Keratinocyte (primary cell): ENCODE data around the gene USH1C. TPM values are rescaled to one million over a fixed set of nuclear protein-coding genes. Genes with fewer than 3 reads are reported as not detected.

Source experiments
- DNase-seq: peaks from one replicate; pipeline ENCODE4 v3.0.0-alpha.2; 2011; ENCODE audit warnings: low read depth, missing footprints, low spot score
- FAIRE-seq: peaks from 2 replicates; lab custom pipeline; 2011; peaks lifted over from hg19 to GRCh38; lab: Jason Lieb, UNC
- H2AFZ ChIP-seq: 2 replicates; pipeline ENCODE4 v1.6.0; 2012; ENCODE audit warnings: low read length, control low read depth, inconsistent platforms; ENCODE audit not compliant: control insufficient read depth
- H3K27ac ChIP-seq: 2 replicates; pipeline ENCODE4 v1.5.1; 2011; ENCODE audit warnings: low read length; ENCODE audit not compliant: control insufficient read depth, insufficient read depth
- H3K27me3 ChIP-seq: 3 replicates; pipeline ENCODE4 v1.6.0; 2011; ENCODE audit warnings: low read length; ENCODE audit not compliant: control insufficient read depth, insufficient read depth; ENCODE audit errors: extremely low read depth
- H3K36me3 ChIP-seq, 2 experiments: 2 replicates in 1 of 2; 3 replicates in 1 of 2; pipeline ENCODE4 v1.5.1; 2011; ENCODE audit warnings: low read length in 2 of 2, mild to moderate bottlenecking in 1 of 2; ENCODE audit not compliant: control insufficient read depth in 2 of 2, insufficient read depth in 2 of 2; ENCODE audit errors: extremely low read depth in 1 of 2
- H3K4me1 ChIP-seq: 3 replicates; pipeline ENCODE4 v1.5.1; 2011; ENCODE audit warnings: low read length; ENCODE audit not compliant: control insufficient read depth, insufficient read depth; ENCODE audit errors: extremely low read depth
- H3K4me2 ChIP-seq: 3 replicates; pipeline ENCODE4 v1.6.0; 2011; ENCODE audit warnings: low read depth, low read length; ENCODE audit not compliant: control insufficient read depth, insufficient read depth; ENCODE audit errors: extremely low read depth
- H3K4me3 ChIP-seq, 3 experiments: fragments of 200-600 bp in 1 of 3; sonication (generic) in 1 of 3; 2 replicates in 2 of 3; 3 replicates in 1 of 3; pipeline ENCODE4 v1.5.1; 2011 to 2016; ENCODE audit warnings: low read length in 3 of 3, mild to moderate bottlenecking in 3 of 3, control low read depth in 2 of 3, inconsistent platforms in 1 of 3, low read depth in 1 of 3, mixed read lengths in 1 of 3, mixed run types in 1 of 3, moderate library complexity in 1 of 3; ENCODE audit not compliant: control insufficient read depth in 2 of 3, insufficient read depth in 2 of 3; ENCODE audit errors: extremely low read depth in 1 of 3
- H3K79me2 ChIP-seq: 2 replicates; pipeline ENCODE4 v1.6.0; 2012; ENCODE audit warnings: low read length; ENCODE audit not compliant: control insufficient read depth, insufficient read depth
- H3K9ac ChIP-seq: 3 replicates; pipeline ENCODE4 v1.6.0; 2011; ENCODE audit warnings: low read length; ENCODE audit not compliant: control insufficient read depth, insufficient read depth; ENCODE audit errors: extremely low read depth
- H3K9me1 ChIP-seq: 3 replicates; pipeline ENCODE4 v1.6.0; 2011; ENCODE audit warnings: low read length; ENCODE audit not compliant: control insufficient read depth, insufficient read depth; ENCODE audit errors: extremely low read depth
- H3K9me3 ChIP-seq: 2 replicates; pipeline ENCODE4 v1.5.1; 2012; ENCODE audit warnings: low read depth, low read length; ENCODE audit not compliant: control insufficient read depth
- H4K20me1 ChIP-seq: 3 replicates; pipeline ENCODE4 v1.6.0; 2011; ENCODE audit warnings: low read length; ENCODE audit not compliant: control insufficient read depth, insufficient read depth; ENCODE audit errors: extremely low read depth
- CTCF ChIP-seq, 3 experiments: IDR thresholded peaks in 1 of 3; conservative IDR thresholded peaks in 1 of 3; optimal IDR thresholded peaks in 1 of 3; 2 replicates in 2 of 3; 3 replicates in 1 of 3; pipeline versions ENCODE3 to v1.5.1; 2011; ENCODE audit warnings: low read length in 3 of 3, mild to moderate bottlenecking in 3 of 3, moderate library complexity in 2 of 3, control low read depth in 1 of 3, inconsistent platforms in 1 of 3; ENCODE audit not compliant: insufficient read depth in 2 of 3; ENCODE audit errors: extremely low read depth in 1 of 3
- EZH2 ChIP-seq: IDR thresholded peaks from one replicate; pipeline ENCODE4 v1.6.1; 2012; ENCODE audit warnings: inconsistent platforms, mild to moderate bottlenecking, low read length, moderate library complexity
- dilution Hi-C: fragments of 300-500 bp; cut with MboI; formaldehyde crosslinking; loops from one replicate; pipeline ENCODE4 v1.7.0; 2020; ENCODE audit warnings: low sequenced_read_pairs; ENCODE audit not compliant: extremely low pct_ligation_motif_present
- polyA plus RNA-seq, 5 experiments: library from polyadenylated mRNA; depleted of rRNA in 3 of 5; stranded (reverse) in 3 of 5; stranded (forward) in 1 of 5; unstranded in 1 of 5; fragments of >200 nt; gene quantifications; 1 replicate in 1 of 5; 2 replicates in 3 of 5; 3 replicates in 1 of 5; pipeline versions ENCODE4 v1.2.1 to v1.2.3, GENCODE V29; 2011 to 2012; ENCODE audit warnings: missing spikeins in 2 of 5, low read depth in 1 of 5, low replicate concordance in 1 of 5

The USH1C gene
- polyA plus RNA-seq, 1 donor (not counting 4 experiments of a cell fraction or from before 2014, with no cell fraction given) = not detected

- H3K4me2 ChIP-seq = no peak overlapping the region
- no peak overlapping the region for H3K27ac ChIP-seq
- H3K4me1 ChIP-seq = no peaks in the 10 kb centered on the region
- TF ChIP-seq EZH2 (no peak), CTCF (optimal IDR thresholded peaks at IDR 0.05 in 1 of 3, IDR thresholded peaks at IDR 0.05 in 1 of 3, conservative IDR thresholded peaks at IDR 0.05 in 1 of 3; ENCODE audit: extremely low read depth in 1 of 3, insufficient read depth in 2 of 3, low read length in 3 of 3) (no peak)
- H3K4me3 ChIP-seq = no peak overlapping the region
- no peaks in the 10 kb centered on the region for H3K36me3 ChIP-seq
- no peak overlapping the region for H2AFZ ChIP-seq
- DNase-seq = no peak
- no peaks in the 10 kb centered on the region for H3K9me3 ChIP-seq
- no peaks in the 10 kb centered on the region for H4K20me1 ChIP-seq
- FAIRE-seq = no peak
- H3K9me1 ChIP-seq = no peaks in the 10 kb centered on the region
- peaks cover 6% of the 10 kb centered on the region for H3K27me3 ChIP-seq
- dilution Hi-C loops = no loop called here
- no peaks in the 10 kb centered on the region for H3K79me2 ChIP-seq
- H3K9ac ChIP-seq = no peak overlapping the region
These were observed 24.9 kb downstream of the USH1C start for GRCh38 chr11:17519061-17519885.

DNA sequence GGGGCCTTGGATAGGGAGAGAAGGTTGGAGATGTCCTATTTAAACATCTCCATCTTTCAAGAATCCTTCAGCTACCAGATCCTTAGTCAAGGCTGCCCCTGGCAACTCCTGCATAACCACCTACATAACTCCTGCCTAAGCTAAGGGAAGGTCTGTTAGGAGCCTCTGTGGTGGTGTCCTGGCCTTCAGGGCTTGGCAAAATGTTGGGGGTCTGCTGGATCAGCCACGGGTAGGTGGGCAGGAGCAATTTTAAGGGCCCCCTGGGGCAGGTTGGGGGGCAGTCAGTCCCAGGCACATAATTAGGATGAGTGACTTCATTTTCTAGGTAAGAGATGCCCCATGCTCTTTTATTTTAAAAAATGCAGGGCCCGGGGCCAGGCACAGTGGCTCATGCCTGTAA lies 25.9 kb downstream of the USH1C start:
- H3K27me3 ChIP-seq = peaks cover 6% of the 10 kb centered on the region
- FAIRE-seq (no peak), DNase-seq (no peak)
- no peaks in the 10 kb centered on the region for H4K20me1 ChIP-seq
- H3K79me2 ChIP-seq = no peaks in the 10 kb centered on the region
- dilution Hi-C loops = no loop called here
- no peaks in the 10 kb centered on the region for H3K9me3 ChIP-seq
- no peak overlapping the region for H2AFZ ChIP-seq
- TF ChIP-seq EZH2 (no peak), CTCF (optimal IDR thresholded peaks at IDR 0.05 in 1 of 3, IDR thresholded peaks at IDR 0.05 in 1 of 3, conservative IDR thresholded peaks at IDR 0.05 in 1 of 3; ENCODE audit: extremely low read depth in 1 of 3, insufficient read depth in 2 of 3, low read length in 3 of 3) (no peak)
- no peaks in the 10 kb centered on the region for H3K9me1 ChIP-seq
- H3K36me3 ChIP-seq = no peaks in the 10 kb centered on the region
- no peak overlapping the region for H3K4me2 ChIP-seq
- H3K9ac ChIP-seq = no peak overlapping the region
- H3K27ac ChIP-seq = no peak overlapping the region
- no peaks in the 10 kb centered on the region for H3K4me1 ChIP-seq
- no peak overlapping the region for H3K4me3 ChIP-seq
